ENCODE measurements around the gene EPS15.

DNA sequence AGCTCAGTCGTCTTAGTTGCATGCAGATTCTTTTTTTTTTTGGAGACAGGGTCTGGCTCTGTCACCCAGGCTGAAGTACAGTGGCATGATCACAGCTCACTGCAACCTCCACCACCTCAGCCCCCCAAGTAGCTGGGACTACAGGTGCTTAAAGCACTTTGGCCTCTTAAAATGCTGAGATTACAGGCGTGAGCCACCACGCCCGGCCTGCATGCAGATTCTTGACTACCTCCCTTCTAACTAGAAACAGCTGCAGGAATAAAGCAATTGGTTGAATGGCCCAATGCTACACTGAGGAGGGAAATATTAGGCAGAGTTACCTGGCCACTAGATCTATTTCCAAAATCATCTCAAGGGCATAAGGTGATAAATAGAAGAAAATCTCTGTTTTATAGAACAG, 159.2 kb downstream of the EPS15 start:
- TF ChIP-seq, protein P1, sequence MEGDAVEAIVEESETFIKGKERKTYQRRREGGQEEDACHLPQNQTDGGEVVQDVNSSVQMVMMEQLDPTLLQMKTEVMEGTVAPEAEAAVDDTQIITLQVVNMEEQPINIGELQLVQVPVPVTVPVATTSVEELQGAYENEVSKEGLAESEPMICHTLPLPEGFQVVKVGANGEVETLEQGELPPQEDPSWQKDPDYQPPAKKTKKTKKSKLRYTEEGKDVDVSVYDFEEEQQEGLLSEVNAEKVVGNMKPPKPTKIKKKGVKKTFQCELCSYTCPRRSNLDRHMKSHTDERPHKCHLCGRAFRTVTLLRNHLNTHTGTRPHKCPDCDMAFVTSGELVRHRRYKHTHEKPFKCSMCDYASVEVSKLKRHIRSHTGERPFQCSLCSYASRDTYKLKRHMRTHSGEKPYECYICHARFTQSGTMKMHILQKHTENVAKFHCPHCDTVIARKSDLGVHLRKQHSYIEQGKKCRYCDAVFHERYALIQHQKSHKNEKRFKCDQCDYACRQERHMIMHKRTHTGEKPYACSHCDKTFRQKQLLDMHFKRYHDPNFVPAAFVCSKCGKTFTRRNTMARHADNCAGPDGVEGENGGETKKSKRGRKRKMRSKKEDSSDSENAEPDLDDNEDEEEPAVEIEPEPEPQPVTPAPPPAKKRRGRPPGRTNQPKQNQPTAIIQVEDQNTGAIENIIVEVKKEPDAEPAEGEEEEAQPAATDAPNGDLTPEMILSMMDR (IDR thresholded peaks at IDR 0.05): no peak
- no peak for TF ChIP-seq POLR2A (IDR thresholded peaks at IDR 0.05; ENCODE audit: low read depth)
